DMS79 (cell line): ENCODE data around the gene SRRM2.
A peak's percentile ranks its signal among the peaks of the same experiment; 100 is the strongest.

Experiments
- DNase-seq: peaks from one replicate; lab custom pipeline; 2025; lab: John Stamatoyannopoulos, UW

The SRRM2 gene

DNA sequence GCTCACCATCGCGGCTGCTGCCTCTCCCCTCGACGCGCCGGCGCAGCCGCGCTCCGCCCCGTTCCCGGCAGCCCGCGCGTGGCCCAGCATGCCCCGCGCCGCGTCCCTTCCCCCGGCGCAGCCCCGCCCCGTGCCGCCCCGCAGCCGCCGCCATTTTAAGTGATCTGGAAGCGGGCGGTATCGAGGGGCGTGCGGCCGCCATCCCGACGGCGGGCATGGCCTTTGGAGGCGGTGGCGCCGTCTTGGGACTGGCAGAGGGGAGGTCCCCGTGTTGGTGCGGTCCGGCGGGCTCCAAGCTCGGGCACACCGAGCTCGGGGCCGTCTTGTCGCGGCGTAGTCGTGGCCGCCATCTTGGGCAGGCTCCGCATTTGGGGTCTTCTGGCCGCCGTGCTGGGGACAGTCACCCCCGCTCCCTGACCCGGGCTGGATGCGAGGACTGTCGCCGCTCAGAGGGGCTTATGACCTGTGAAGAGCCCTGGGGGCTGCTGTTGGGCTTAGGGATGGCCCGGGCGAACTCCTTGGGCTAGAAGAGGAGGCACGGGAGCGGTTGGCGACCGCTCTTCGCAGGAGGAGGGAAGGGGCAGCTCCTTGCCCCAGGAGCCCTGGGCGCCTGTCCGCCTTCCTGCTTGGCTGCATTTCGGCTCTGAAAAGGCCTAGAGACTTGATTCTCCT lies 24.9 kb downstream of the SRRM2 start, which contains the start of gene ELOB:
Gene ELOB, minus strand, starts transcription at position 50 of the 672 bp plus-strand sequence. Its CDS starts 41 bp downstream, at position 9.
- DNase-seq = peak; percentile 66

DNA sequence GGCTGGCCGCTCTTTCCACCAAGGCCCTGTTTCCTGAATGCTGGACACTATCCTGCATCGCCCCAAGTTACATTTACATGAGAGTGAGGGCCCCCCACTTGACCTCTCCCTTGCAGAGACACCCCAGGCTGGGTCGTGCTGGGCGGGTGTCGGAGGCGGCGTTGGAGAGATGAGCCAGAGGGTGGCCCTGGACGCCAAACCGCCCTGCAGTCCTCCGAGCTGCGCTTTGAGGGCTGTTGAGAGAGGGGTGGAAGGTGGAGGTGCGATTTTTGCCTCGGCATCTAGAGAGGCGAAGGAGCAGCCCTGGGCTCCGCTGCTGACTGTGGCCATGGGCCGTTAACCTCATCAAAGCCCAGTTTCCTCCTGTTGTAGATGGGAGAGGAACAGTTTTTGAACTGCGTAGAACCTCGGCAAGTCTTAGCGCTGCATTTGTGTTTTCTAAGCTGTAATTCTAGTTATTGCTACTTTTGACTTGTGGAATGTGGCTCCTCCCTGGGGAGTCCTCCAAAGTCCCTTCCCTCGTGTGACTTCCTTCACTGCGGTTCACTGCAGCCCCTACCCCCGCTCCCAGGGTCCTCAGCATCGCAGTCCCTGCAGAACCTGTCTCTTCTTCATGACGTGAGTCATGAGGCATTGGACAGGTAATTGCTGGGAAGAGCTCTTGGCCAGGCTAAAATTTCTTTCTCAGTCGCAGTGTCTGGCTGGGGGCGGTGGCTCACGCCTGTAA lies 25.6 kb downstream of the SRRM2 start:
- DNase-seq = no peak

- DNase-seq = no peak
These were observed 26.2 kb downstream of the SRRM2 start for GRCh38 chr16:2778630-2778958.

- DNase-seq = no peak
These were observed 26.9 kb downstream of the SRRM2 start for GRCh38 chr16:2779151-2779920.

DNA sequence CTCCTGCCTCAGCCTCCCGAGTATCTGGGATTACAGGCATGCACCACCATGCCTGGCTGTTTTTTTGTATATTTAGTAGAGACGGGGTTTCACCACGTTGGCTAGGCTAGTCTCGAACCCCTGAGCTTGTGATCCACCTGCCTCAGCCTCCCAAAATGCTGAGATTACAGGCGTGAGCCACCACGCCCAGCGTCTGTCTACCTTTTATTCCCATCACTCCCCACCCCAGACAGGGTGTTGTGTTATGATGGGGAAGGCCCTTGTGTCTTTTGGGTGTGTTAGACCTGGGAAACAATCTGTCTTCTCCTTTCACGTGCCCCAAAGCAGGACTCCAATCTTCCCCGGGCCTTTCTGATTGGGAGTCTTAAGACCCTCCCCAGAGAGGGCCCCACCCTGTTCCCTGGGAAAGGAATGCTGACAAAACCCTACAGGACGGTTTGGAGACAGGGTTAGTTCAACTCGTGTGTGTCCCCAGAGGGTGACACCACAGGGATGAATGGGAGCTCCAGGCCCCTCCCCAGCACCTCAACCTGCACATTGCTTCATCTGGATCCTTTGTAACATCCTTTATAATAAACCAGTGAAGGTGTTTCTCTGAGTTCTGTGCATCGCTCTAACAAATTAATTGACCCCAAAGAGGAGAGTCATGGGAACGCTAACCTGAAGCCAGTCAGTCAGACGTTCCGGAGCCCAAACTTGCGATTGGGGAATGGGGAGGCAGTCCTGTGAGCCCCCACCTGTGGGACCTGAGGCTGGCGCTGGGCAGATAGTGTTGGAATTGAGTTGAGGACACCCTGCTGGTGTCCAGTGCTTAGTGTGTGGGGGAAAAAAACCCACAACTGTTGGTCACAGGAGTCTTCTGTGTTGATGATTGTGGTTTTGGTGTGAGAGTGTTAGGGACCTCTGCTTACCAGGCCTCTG lies 27.8 kb downstream of the SRRM2 start:
- no peak for DNase-seq

DNA sequence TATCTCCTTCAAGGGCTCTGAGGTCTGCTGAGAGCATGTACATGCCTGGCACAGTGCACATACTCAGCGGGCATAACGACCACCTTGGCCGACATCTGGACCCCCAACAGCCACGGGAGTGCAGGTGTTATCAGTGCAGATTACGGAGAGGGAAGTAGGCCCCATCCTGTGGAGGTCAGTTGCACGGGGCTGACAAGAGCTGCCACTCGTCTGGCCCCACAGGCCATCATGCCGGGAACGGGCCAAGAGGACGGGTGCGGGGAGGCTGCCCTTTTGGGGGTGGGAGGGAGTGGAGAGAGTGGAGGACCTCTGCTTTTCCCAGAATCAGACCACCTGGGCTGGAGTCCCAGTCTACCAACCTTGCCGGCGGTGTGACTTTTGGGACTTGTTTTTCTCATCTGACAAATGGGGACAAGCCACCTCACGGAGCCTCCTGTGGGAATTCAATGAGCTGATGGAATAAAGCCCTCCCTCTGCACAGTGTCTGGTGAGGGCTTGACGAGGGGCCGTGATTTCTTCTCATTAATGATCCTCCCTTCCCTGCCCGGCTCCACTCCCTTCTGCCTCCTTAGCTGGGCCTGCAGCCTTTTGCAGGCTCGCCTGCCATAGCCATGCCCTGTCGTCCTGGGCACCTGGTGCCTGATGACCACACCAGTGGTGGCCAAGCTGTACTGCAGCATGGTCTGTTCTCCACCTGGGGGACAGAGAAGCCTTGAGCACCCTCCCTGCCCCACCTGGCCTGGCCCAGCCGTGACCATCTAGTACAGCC lies 30.3 kb downstream of the SRRM2 start:
- DNase-seq = no peak

DNA sequence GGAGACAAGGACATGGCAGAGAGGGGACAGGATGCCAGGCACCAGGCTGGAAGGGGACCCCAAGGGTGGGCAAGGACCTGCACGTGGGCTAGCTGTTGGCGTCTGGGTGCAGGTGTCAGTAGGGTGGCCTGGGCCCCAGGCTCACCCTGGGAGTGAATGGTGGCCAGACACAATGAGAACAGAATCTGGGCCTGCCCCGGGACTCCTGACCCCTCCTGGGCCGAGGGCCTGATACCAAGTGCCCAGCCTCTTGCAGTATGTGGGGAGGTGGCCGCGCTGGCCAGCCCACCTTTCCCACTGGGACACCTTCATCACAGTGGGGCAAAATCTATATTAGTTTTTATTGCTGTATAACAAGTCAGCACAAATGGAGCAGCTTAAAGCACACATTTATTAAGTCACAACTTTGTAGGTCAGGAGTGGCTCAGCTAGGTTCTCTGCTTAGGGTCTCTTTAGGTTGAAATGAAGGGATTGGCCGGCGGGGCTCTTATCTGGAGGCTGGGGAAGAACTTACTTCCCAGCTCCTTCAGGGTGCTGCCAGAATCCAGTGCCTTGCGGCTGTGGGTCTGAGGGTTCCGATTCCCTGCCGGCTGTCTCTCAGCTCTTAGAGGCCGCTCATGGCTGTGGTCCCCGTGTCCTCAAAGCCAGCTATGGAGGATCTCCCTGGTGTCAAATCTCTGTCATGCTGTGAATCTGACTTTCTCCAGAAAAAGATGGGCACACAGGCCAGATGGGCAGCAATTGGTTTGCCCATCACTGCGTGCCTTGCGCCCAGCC lies 31.3 kb downstream of the SRRM2 start:
- no peak for DNase-seq

DNA sequence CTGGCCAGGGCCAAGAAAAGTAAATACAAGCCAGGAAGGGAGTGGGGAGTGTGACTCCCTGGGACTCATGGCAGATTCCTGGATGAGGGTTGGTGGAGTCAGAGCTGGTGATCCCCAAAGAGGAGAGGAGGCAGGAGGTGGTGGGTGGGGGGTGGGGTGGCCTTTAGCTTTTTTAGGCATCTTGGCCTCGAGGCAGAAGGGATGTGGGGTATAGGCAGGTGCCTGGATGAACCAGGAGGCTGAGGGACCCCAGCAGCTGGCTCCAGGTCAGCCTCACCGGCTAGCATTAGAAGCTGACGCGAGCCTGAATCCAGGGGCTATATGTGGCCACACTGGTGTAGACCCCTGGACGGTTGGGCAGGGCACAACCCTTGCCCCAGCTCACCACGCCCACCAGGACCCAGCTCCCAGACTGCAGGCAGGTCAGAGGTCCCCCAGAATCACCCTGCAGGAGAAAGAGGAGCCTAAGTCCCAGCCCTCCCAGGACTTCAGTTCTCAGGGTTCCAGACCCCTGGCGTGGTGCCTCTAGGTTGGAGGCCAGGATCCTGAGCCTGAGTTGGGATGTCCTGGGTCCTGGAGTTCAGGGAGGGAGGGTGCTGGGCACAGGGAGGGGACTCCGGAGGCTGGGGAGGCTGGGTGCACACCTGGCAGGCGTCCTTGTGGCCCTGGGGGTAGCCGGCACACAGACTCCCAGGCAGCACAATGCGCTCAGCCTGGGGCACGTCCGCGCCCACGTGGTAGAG lies 32.1 kb downstream of the SRRM2 start:
- no peak for DNase-seq

- no peak for DNase-seq
These were observed 32.9 kb downstream of the SRRM2 start for GRCh38 chr16:2785101-2785991.

- no peak for DNase-seq
These were observed 33.8 kb downstream of the SRRM2 start for GRCh38 chr16:2786061-2786825.

GRCh38 chr16:2786826-2787151 lies 34.4 kb downstream of the SRRM2 start:
- DNase-seq = no peak

GRCh38 chr16:2787406-2787805 lies 35.0 kb downstream of the SRRM2 start, which contains the start of gene PRSS33:
Gene PRSS33, minus strand, starts transcription at chr16:2787560. Its CDS starts 1,013 bp downstream, at chr16:2786547.
- DNase-seq = no peak

GRCh38 chr16:2787961-2788360 lies 35.5 kb downstream of the SRRM2 start:
- no peak for DNase-seq

DNA sequence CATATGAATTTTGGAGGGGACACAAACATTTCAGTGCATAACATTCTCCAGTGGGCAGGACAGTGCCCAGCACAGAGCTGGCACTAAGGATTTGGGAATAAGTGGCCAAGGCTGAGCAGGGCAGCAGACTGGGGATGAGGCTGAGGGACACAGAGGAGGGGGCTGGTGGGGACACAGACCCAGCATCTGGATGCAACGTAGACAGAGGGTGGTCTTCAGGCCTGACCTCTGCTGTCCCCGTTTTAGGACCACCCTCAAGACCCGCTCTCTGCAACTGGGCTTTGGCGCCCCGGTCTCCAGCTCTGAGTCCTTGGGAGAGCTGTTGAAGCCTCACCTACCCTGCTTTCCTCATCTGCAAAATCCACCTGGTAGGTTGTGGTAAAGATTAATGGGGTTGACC lies 38.2 kb downstream of the SRRM2 start:
- DNase-seq = no peak

GRCh38 chr16:2791174-2791573 lies 38.7 kb downstream of the SRRM2 start:
- DNase-seq = no peak

DNA sequence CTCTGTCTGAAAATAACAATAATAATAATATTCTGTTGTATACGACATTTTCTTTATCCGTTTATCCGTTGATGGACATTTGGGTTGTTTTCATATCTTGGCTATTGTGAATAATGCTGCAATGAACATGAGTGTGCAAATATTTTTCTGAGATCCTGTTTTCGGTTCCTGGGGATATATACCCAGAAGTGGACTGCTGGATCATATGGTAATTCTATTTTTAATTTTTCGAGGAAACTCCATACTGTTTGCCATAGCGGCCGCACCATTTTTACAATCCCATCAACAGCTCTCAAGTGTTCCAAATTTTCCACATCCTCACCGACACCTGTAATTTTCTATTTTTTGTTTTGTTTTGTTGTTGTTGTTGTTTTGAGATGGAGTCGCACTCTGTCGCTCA lies 40.5 kb downstream of the SRRM2 start:
- no peak for DNase-seq

DNA sequence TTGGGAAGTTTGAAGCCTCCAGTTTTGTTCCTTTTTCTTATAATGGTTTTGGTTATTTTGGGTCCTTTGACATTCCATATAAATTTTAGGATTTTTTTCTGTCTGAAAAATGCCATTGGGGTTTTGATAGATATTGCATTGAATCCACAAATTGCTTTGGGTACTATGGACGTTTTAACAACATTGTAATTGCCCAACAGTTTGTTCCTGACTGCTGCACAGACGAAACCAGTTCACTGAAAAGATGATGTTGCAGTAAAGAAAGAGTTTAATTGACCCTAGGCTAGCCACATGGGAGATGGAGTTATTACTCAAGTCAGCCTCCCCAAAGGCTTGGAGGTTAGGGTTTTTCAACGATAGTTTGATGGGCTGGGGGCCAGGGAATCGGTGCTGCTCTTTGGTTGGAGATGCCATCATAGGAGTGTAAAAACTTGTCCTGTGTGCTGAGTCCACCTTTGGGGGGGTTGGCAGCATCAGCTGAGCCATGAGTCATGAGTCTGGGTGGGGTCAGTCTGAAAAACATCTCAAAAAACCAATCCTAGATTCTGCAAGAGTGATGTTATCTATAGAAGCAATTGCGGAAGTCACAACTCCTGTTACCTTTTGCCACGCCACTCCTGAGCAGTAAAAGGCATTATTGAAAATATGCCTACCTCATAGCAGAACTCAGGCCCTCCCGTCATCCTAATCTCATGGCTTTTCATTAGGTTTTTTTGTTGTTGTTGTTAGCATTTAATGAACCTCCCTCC lies 43.1 kb downstream of the SRRM2 start:
- no peak for DNase-seq
